H1 (cell line): ENCODE measurements around the gene CHSY3. TPM values are rescaled to one million over a fixed set of nuclear protein-coding genes. Genes with fewer than 3 reads are reported as not detected.

ENCODE experiments used
- CTCF ChIA-PET: fragments of 300-600 bp; sonication (Branson Sonifier 250); formaldehyde crosslinking; loops from one replicate; lab custom pipeline; 2021; ENCODE audit not compliant: partially characterized antibody; lab: Charles Lee
- POLR2A ChIA-PET: fragments of 300-600 bp; sonication (Branson Sonifier 250); formaldehyde crosslinking; loops from one replicate; lab custom pipeline; 2021; ENCODE audit warnings: inconsistent platforms; ENCODE audit not compliant: partially characterized antibody; lab: Charles Lee
- DNase-seq, 2 experiments: peaks; one replicate each; pipeline versions ENCODE4 v3.0.0 to v3.0.0-alpha.2; 2010 to 2022; ENCODE audit warnings: low spot score in 2 of 2, low read depth in 1 of 2, mixed read lengths in 1 of 2
- FAIRE-seq: peaks from 2 replicates; lab custom pipeline; 2011; peaks lifted over from hg19 to GRCh38; lab: Jason Lieb, UNC
- H2AFZ ChIP-seq: 2 replicates; pipeline ENCODE4 v1.8.1; 2012; ENCODE audit warnings: low read length, inconsistent platforms
- H2AK5ac ChIP-seq: 2 replicates; pipeline ENCODE4 v1.6.1; 2013; ENCODE audit warnings: low read depth, low read length
- H2BK120ac ChIP-seq: replicated peaks from 2 replicates; pipeline ENCODE3; 2013; ENCODE audit warnings: low read depth, low read length, inconsistent platforms
- H2BK12ac ChIP-seq: 2 replicates; pipeline ENCODE4 v1.6.1; 2013; ENCODE audit warnings: low read depth, low read length
- H2BK15ac ChIP-seq: 2 replicates; pipeline ENCODE4 v1.6.1; 2013; ENCODE audit warnings: low read length
- H2BK20ac ChIP-seq: 2 replicates; pipeline ENCODE4 v1.6.1; 2013; ENCODE audit warnings: low read length
- H2BK5ac ChIP-seq: 2 replicates; pipeline ENCODE4 v1.6.1; 2013; ENCODE audit warnings: low read depth, low read length
- H3K14ac ChIP-seq: 2 replicates; pipeline ENCODE4 v1.6.1; 2013; ENCODE audit warnings: inconsistent platforms; ENCODE audit not compliant: insufficient read length
- H3K18ac ChIP-seq: 2 replicates; pipeline ENCODE4 v1.6.1; 2013; ENCODE audit warnings: low read length; ENCODE audit errors: extremely low read depth
- H3K23ac ChIP-seq: 2 replicates; pipeline ENCODE4 v1.6.1; 2013; ENCODE audit warnings: inconsistent platforms; ENCODE audit not compliant: insufficient read length
- H3K23me2 ChIP-seq: 2 replicates; pipeline ENCODE4 v1.6.1; 2013; ENCODE audit warnings: low read depth, low read length
- H3K27ac ChIP-seq: 2 replicates; pipeline ENCODE4 v1.6.1; 2011; ENCODE audit warnings: low read depth, low read length, inconsistent platforms
- H3K27me3 ChIP-seq, 4 experiments: replicated peaks in 1 of 4; 1 replicate in 1 of 4; 2 replicates in 3 of 4; pipeline versions ENCODE4 v1.6.1 to v1.8.1; 2011 to 2013; ENCODE audit warnings: low read length in 3 of 4, mild to moderate bottlenecking in 3 of 4, inconsistent platforms in 2 of 4, mixed read lengths in 2 of 4, moderate library complexity in 1 of 4; ENCODE audit not compliant: control insufficient read depth in 3 of 4, insufficient read depth in 3 of 4; ENCODE audit errors: extremely low read depth in 1 of 4
- H3K36me3 ChIP-seq, 4 experiments: 2 replicates each; pipeline versions ENCODE4 v1.6.1 to v1.8.1; 2011 to 2013; ENCODE audit warnings: mild to moderate bottlenecking in 4 of 4, low read length in 3 of 4, moderate library complexity in 2 of 4, control low read depth in 1 of 4, inconsistent platforms in 1 of 4; ENCODE audit not compliant: insufficient read depth in 4 of 4, control insufficient read depth in 2 of 4
- H3K4ac ChIP-seq: replicated peaks from 2 replicates; pipeline ENCODE3; 2013; ENCODE audit warnings: low read length, low read depth, mixed read lengths, inconsistent platforms; ENCODE audit not compliant: insufficient read length
- H3K4me1 ChIP-seq, 4 experiments: replicated peaks in 1 of 4; 1 replicate in 1 of 4; 2 replicates in 3 of 4; pipeline versions ENCODE4 v1.6.1 to v1.8.1; 2011 to 2013; ENCODE audit warnings: low read length in 3 of 4, inconsistent platforms in 2 of 4, mixed read lengths in 1 of 4; ENCODE audit not compliant: insufficient read depth in 4 of 4, control insufficient read depth in 3 of 4
- H3K4me2 ChIP-seq, 2 experiments: 2 replicates each; pipeline versions ENCODE4 v1.6.1 to v1.8.1; 2011 to 2013; ENCODE audit warnings: low read depth in 2 of 2, low read length in 2 of 2, control low read depth in 1 of 2, inconsistent platforms in 1 of 2, mild to moderate bottlenecking in 1 of 2; ENCODE audit not compliant: insufficient read depth in 1 of 2
- H3K4me3 ChIP-seq, 4 experiments: fragments of 200-600, 300-600 bp in 1 of 4; sonication (generic), shearing (Covaris generic), sonication (Bioruptor Twin) in 1 of 4; 2 replicates each; pipeline versions ENCODE4 v1.5.1 to v1.8.1; 2011 to 2016; ENCODE audit warnings: low read length in 4 of 4, low read depth in 3 of 4, control low read depth in 2 of 4, inconsistent platforms in 2 of 4, mild to moderate bottlenecking in 2 of 4, mixed read lengths in 1 of 4, moderate library complexity in 1 of 4; ENCODE audit not compliant: insufficient read depth in 2 of 4; ENCODE audit errors: extremely low read depth in 1 of 4
- H3K56ac ChIP-seq: replicated peaks from 2 replicates; pipeline ENCODE3; 2013; ENCODE audit warnings: low read depth, mild to moderate bottlenecking, mixed read lengths, low read length, inconsistent platforms; ENCODE audit not compliant: insufficient read length
- H3K79me1 ChIP-seq: 2 replicates; pipeline ENCODE4 v1.6.1; 2013; ENCODE audit warnings: low read depth, low read length, control low read depth
- H3K79me2 ChIP-seq, 2 experiments: 2 replicates each; pipeline versions ENCODE4 v1.6.1 to v1.8.1; 2012 to 2013; ENCODE audit warnings: low read length in 2 of 2, mild to moderate bottlenecking in 2 of 2, inconsistent platforms in 1 of 2; ENCODE audit not compliant: insufficient read depth in 2 of 2, control insufficient read depth in 1 of 2
- H3K9ac ChIP-seq, 4 experiments: replicated peaks in 1 of 4; 1 replicate in 1 of 4; 2 replicates in 3 of 4; pipeline versions ENCODE4 v1.6.1 to v1.8.1; 2011 to 2013; ENCODE audit warnings: low read depth in 3 of 4, low read length in 3 of 4, control low read depth in 2 of 4, mild to moderate bottlenecking in 2 of 4, moderate library complexity in 2 of 4, inconsistent platforms in 1 of 4; ENCODE audit errors: extremely low read depth in 1 of 4
- H3K9me3 ChIP-seq, 2 experiments: 2 replicates each; pipeline versions ENCODE4 v1.6.1 to v1.8.1; 2012 to 2013; ENCODE audit warnings: mild to moderate bottlenecking in 2 of 2, moderate library complexity in 2 of 2, control low read depth in 1 of 2, inconsistent platforms in 1 of 2, low read depth in 1 of 2, low read length in 1 of 2, mixed read lengths in 1 of 2; ENCODE audit not compliant: insufficient read depth in 2 of 2
- H4K20me1 ChIP-seq, 2 experiments: replicated peaks in 1 of 2; 2 replicates each; pipeline versions ENCODE3 to v1.8.1; 2011 to 2013; ENCODE audit warnings: inconsistent platforms in 2 of 2, low read length in 2 of 2, mild to moderate bottlenecking in 1 of 2; ENCODE audit not compliant: insufficient read depth in 2 of 2, control insufficient read depth in 1 of 2
- H4K5ac ChIP-seq: 2 replicates; pipeline ENCODE4 v1.6.1; 2013; ENCODE audit warnings: low read length, low read depth, mixed read lengths, inconsistent platforms; ENCODE audit not compliant: insufficient read length
- H4K8ac ChIP-seq: 2 replicates; pipeline ENCODE4 v1.8.0; 2013; ENCODE audit warnings: mild to moderate bottlenecking, moderate library complexity, low read length, inconsistent platforms; ENCODE audit not compliant: insufficient read depth; ENCODE audit errors: extremely low read depth
- H4K91ac ChIP-seq: replicated peaks from 2 replicates; pipeline ENCODE3; 2013; ENCODE audit warnings: low read length, mixed read lengths, inconsistent platforms; ENCODE audit not compliant: insufficient read length
- NRF1 ChIP-seq: IDR thresholded peaks from 2 replicates; pipeline ENCODE4 v1.6.1; 2011; ENCODE audit warnings: mild to moderate bottlenecking, low read depth, low read length, improper control_type of control experiment
- SIX5 ChIP-seq: IDR thresholded peaks from 2 replicates; pipeline ENCODE4 v1.6.1; 2011; ENCODE audit warnings: mild to moderate bottlenecking, low read depth, low read length
- TEAD4 ChIP-seq: IDR thresholded peaks from 2 replicates; pipeline ENCODE4 v1.6.1; 2012; ENCODE audit warnings: low read depth, low read length, inconsistent platforms, mixed read lengths
- polyA plus RNA-seq, 7 experiments: library from polyadenylated mRNA; depleted of rRNA in 3 of 7; stranded (reverse) in 5 of 7; unstranded in 2 of 7; fragments of >200 nt in 5 of 7; fragments of 200-250 nt in 2 of 7; gene quantifications; 1 replicate in 5 of 7; 2 replicates in 1 of 7; 4 replicates in 1 of 7; pipeline versions ENCODE4 v1.2.1 to v1.2.3, GENCODE V29; 2011 to 2013; ENCODE audit warnings: missing spikeins in 2 of 7, mixed read lengths in 2 of 7
- total RNA-seq: library from RNA; stranded (reverse); fragmentation: NEBNext Ultra II Directional; extraction: Animal tissue kit (Norgen Biotek cat#: 25700); gene quantifications from 2 replicates; pipeline ENCODE4 v1.2.1, GENCODE V29; 2021

CHSY3 gene
- total and polyA plus RNA-seq, 2 of the 8 experiments (the other 6 are each of a cell fraction or from before 2014, with no cell fraction given): 0.24 to 1.8 TPM

DNA sequence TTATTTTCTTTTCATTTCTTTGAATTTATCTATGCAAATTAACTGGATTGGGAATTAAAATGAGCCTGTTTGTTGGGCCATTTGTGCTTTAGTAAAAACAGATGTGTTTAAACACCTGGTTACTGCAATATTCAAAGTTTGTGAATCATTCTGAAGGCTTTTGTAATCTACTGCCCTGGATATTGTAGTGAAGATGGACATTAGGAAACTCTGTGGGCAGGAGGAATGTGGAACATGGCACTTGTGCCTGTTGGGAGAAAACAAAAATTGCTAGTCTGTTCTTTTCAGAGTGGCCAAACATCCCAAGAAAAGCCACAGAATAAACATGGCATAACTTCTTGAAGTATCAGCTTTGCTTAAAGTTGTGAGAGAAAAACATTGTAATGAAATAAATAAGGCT, 40.8 kb downstream of the CHSY3 start:
- no peak for TF ChIP-seq SIX5
- no peak for TF ChIP-seq TEAD4
- no peak for TF ChIP-seq NRF1
- H4K91ac ChIP-seq: no peak overlapping the region
- no peak overlapping the region for H2AK5ac ChIP-seq
- no peaks in the 10 kb centered on the region for H3K79me2 ChIP-seq
- no peak overlapping the region for H2AFZ ChIP-seq
- DNase-seq (no peak), FAIRE-seq (no peak)
- H2BK120ac ChIP-seq: no peak overlapping the region
- H3K9ac ChIP-seq: no peak overlapping the region
- H3K18ac ChIP-seq: no peak overlapping the region
- H3K9me3 ChIP-seq: no peaks in the 10 kb centered on the region
- H2BK5ac ChIP-seq: no peak overlapping the region
- H3K36me3 ChIP-seq: no peaks in the 10 kb centered on the region
- no peak overlapping the region for H3K4ac ChIP-seq
- no peak overlapping the region for H2BK20ac ChIP-seq
- no peak overlapping the region for H3K27ac ChIP-seq
- no peaks in the 10 kb centered on the region for H3K4me1 ChIP-seq
- H4K20me1 ChIP-seq: no peaks in the 10 kb centered on the region
- H3K4me3 ChIP-seq: no peak overlapping the region
- H3K23me2 ChIP-seq: no peaks in the 10 kb centered on the region
- no peak overlapping the region for H3K56ac ChIP-seq
- no peak overlapping the region for H3K23ac ChIP-seq
- ChIA-PET CTCF (no interaction called here), POLR2A (no interaction called here)
- no peak overlapping the region for H4K5ac ChIP-seq
- no peak overlapping the region for H2BK12ac ChIP-seq
- H4K8ac ChIP-seq: no peak overlapping the region
- H3K4me2 ChIP-seq: no peak overlapping the region
- H3K27me3 ChIP-seq: peaks cover 0 to 1% (median 0%) of the 10 kb centered on the region in 4 experiments; a peak in 1 of 7 replicates
- H3K79me1 ChIP-seq: no peaks in the 10 kb centered on the region
- H3K14ac ChIP-seq: no peak overlapping the region
- no peak overlapping the region for H2BK15ac ChIP-seq
